DND-41 (cell line): ENCODE measurements around the gene FBL.

Experiments used
- ATAC-seq: fragments of 200-7000 bp; cut with Tn5 transposase; 3 replicates; pipeline ENCODE4 v1.9.1; 2021; ENCODE audit warnings: low read depth; ENCODE audit not compliant: insufficient read depth
- DNase-seq: peaks from one replicate; pipeline ENCODE4 v3.0.0-alpha.2; 2020
- H2AFZ ChIP-seq: 2 replicates; pipeline ENCODE4 v1.6.0; 2012; ENCODE audit warnings: low read depth, low read length
- H3K27ac ChIP-seq: 2 replicates; pipeline ENCODE4 v1.5.1; 2012; ENCODE audit warnings: low read length, inconsistent platforms
- H3K27me3 ChIP-seq: fragments of 200-600 bp; sonication (generic); 2 replicates; pipeline ENCODE4 v1.6.0; 2012; ENCODE audit warnings: low read length, mild to moderate bottlenecking, inconsistent platforms; ENCODE audit not compliant: insufficient read depth, poor library complexity
- H3K36me3 ChIP-seq: 2 replicates; pipeline ENCODE4 v1.5.1; 2012; ENCODE audit warnings: low read length, inconsistent platforms; ENCODE audit not compliant: insufficient read depth
- H3K4me1 ChIP-seq: 2 replicates; pipeline ENCODE4 v1.5.1; 2012; ENCODE audit warnings: mild to moderate bottlenecking, low read length; ENCODE audit not compliant: insufficient read depth
- H3K4me2 ChIP-seq: 2 replicates; pipeline ENCODE4 v1.6.0; 2012; ENCODE audit warnings: mild to moderate bottlenecking, moderate library complexity, low read length, inconsistent platforms; ENCODE audit not compliant: insufficient read depth
- H3K4me3 ChIP-seq, 2 experiments: fragments of 200-600 bp in 1 of 2; shearing (Covaris generic) in 1 of 2; 2 replicates each; pipeline ENCODE4 v1.5.1; 2012 to 2016; ENCODE audit warnings: inconsistent platforms in 2 of 2, low read length in 2 of 2, mild to moderate bottlenecking in 2 of 2, low read depth in 1 of 2, moderate library complexity in 1 of 2
- H3K79me2 ChIP-seq: 2 replicates; pipeline ENCODE4 v1.6.0; 2012; ENCODE audit warnings: low read length, inconsistent platforms; ENCODE audit not compliant: insufficient read depth
- H3K9ac ChIP-seq: 2 replicates; pipeline ENCODE4 v1.6.0; 2012; ENCODE audit warnings: low read depth, mild to moderate bottlenecking, inconsistent platforms, low read length, moderate library complexity
- H3K9me3 ChIP-seq: 2 replicates; pipeline ENCODE4 v1.5.1; 2012; ENCODE audit warnings: low read length, moderate library complexity, mild to moderate bottlenecking, inconsistent platforms; ENCODE audit not compliant: insufficient read depth, severe bottlenecking
- H4K20me1 ChIP-seq: 2 replicates; pipeline ENCODE4 v1.6.0; 2012; ENCODE audit warnings: low read length; ENCODE audit not compliant: insufficient read depth
- CTCF ChIP-seq: IDR thresholded peaks from 2 replicates; pipeline ENCODE4 v1.5.1; 2012; ENCODE audit warnings: borderline replicate concordance, low read length, moderate library complexity, mild to moderate bottlenecking; ENCODE audit not compliant: poor library complexity, severe bottlenecking; ENCODE audit errors: extremely low read depth
- EZH2 ChIP-seq: IDR thresholded peaks from 3 replicates; pipeline ENCODE4 v1.6.1; 2012; ENCODE audit warnings: borderline replicate concordance, low read depth, mild to moderate bottlenecking, moderate library complexity, low read length, inconsistent platforms; ENCODE audit not compliant: severe bottlenecking

FBL gene

DNA sequence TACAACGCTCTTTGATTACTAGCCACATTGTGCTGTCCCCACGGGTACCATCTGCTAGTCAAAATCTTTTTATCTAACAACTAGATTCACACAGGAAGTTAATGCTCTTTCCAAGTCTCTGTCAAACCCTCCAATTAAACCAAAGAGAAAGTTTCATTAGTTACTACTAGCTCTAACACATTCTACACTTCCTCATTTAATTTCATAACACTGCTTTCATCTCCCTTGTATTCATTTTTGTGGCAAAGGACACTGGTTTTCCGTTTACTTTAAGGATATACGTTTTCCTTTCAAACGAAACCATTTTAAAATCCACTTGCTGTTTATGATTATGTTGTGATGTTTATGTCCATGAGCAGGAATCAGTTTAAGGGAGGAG is 17.5 kb downstream of the FBL start:
- no peak for DNase-seq
- peaks cover 14% of the 10 kb centered on the region for H3K79me2 ChIP-seq
- H3K9ac ChIP-seq, result no peak overlapping the region
- no peak overlapping the region for H3K4me2 ChIP-seq
- no peaks in the 10 kb centered on the region for H3K9me3 ChIP-seq
- H3K4me1 ChIP-seq, result peaks cover 36% of the 10 kb centered on the region
- TF ChIP-seq CTCF (no peak), EZH2 (no peak)
- no peak for ATAC-seq
- H4K20me1 ChIP-seq, result peaks cover 6% of the 10 kb centered on the region; the same call in 1 of the 2 replicates
- no peak overlapping the region for H2AFZ ChIP-seq
- H3K36me3 ChIP-seq, result peaks cover 52% of the 10 kb centered on the region
- H3K27ac ChIP-seq, result no peak overlapping the region
- H3K4me3 ChIP-seq, result no peak overlapping the region
- no peaks in the 10 kb centered on the region for H3K27me3 ChIP-seq

- no peak for ATAC-seq
- no peaks in the 10 kb centered on the region for H3K9me3 ChIP-seq
- no peak for DNase-seq
- H2AFZ ChIP-seq, result no peak overlapping the region
- peaks cover 17% of the 10 kb centered on the region for H3K79me2 ChIP-seq
- peaks cover 52% of the 10 kb centered on the region for H3K36me3 ChIP-seq
- TF ChIP-seq EZH2 (no peak), CTCF (no peak)
- H3K4me3 ChIP-seq, result no peak overlapping the region
- H4K20me1 ChIP-seq, result peaks cover 6% of the 10 kb centered on the region; the same call in 1 of the 2 replicates
- no peak overlapping the region for H3K27ac ChIP-seq
- H3K4me1 ChIP-seq, result peaks cover 37% of the 10 kb centered on the region
- H3K27me3 ChIP-seq, result no peaks in the 10 kb centered on the region
- H3K9ac ChIP-seq, result no peak overlapping the region
- no peak overlapping the region for H3K4me2 ChIP-seq
Measured at GRCh38 chr19:39828015-39828653, 18.0 kb downstream of the FBL start.

DNA sequence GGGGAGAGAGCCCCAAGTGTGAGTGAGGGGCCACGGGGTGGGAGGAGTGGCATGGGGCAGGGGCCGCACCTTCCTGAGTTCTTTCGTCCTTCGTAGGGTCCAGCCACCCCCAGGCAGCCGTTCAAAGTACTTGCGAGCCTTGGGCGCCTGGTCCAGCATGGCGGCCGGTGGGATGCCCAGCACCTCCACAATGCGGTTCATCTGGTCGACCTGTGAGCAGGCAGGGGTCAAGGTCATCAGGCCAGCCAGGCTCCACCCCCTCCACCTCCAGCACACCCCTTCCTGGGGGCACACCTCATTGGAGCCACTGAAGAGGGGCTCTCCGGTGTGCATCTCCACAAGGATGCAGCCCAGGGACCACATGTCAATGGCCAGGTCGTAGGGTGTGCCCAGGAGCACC is 19.0 kb downstream of the FBL start:
- no peak for ATAC-seq
- H3K9ac ChIP-seq, result no peak overlapping the region
- H3K9me3 ChIP-seq, result no peaks in the 10 kb centered on the region
- no peak for DNase-seq
- no peak overlapping the region for H2AFZ ChIP-seq
- no peak for TF ChIP-seq CTCF
- TF ChIP-seq EZH2, result no peak
- no peak overlapping the region for H3K4me3 ChIP-seq
- H3K4me2 ChIP-seq, result no peak overlapping the region
- peaks cover 6% of the 10 kb centered on the region; the same call in 1 of the 2 replicates for H4K20me1 ChIP-seq
- H3K4me1 ChIP-seq, result peaks cover 28% of the 10 kb centered on the region
- no peaks in the 10 kb centered on the region for H3K27me3 ChIP-seq
- peaks cover 52% of the 10 kb centered on the region for H3K36me3 ChIP-seq
- H3K27ac ChIP-seq, result no peak overlapping the region
- H3K79me2 ChIP-seq, result peaks cover 12% of the 10 kb centered on the region
